ENCODE measurements around the gene IFNA17.
"Not testable (repeated sequence)": the region's sequence is repeated elsewhere in the genome, so short reads cannot be mapped to it uniquely, and the experiment has no call there.

Gene IFNA17

DNA sequence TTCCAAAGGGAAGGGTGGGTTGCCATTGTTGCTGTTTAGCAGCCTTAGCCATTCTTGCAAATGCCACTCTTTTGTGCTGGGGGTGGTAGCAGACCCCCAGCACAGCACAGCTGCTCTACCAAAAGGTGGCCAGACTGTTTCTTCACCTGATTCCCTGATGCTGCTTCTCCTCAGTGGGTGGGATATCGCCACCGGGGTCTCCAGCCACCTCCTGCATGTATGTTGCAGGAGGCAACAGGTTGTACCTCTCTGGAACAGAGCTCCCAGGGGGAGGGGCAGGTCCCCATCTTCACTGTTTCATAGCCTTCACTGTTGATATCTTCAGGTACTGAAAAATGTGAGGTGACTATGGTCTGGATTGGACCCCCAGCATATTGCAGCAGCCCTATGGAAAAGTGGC lies 17.2 kb downstream of the IFNA17 start:
- not testable (repeated sequence) for DNase-seq (ENCODE audit: low read depth in 2 of 2)

- DNase-seq (ENCODE audit: low read depth in 2 of 2) = no peak
Measured at GRCh38 chr9:21210311-21210710, 17.7 kb downstream of the IFNA17 start.

- DNase-seq (ENCODE audit: low read depth in 2 of 2) = not testable (repeated sequence)
Measured at GRCh38 chr9:21207043-21207442, 21.0 kb downstream of the IFNA17 start, which contains the start of gene IFNA10. Gene IFNA10, minus strand, starts transcription at chr9:21207143. Its CDS starts 46 bp downstream, at chr9:21207097.

DNA sequence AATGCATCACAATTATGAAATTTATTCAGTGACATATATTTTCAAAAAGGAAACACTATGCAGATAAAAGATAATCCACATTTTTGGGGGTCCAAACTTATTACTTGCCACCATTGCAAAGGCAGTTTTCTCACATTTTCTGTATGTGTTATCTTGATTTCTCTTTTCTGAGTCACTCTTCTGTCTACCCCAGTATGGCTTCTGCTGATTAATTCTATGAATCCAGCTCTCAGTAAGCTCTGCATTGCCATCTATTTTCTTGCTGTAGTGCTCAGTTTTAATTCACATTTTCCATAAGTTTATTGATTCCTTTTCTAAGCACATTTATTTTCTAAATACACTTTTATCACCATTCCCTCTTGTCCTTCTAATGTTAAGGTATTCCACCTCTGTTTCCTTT lies 22.8 kb downstream of the IFNA17 start:
- no peak for DNase-seq (ENCODE audit: low read depth in 2 of 2)

GRCh38 chr9:21202105-21202504 lies 25.9 kb downstream of the IFNA17 start, which contains the start of gene IFNA7:
Gene IFNA7, minus strand, starts transcription at chr9:21202205. Its CDS starts 40 bp downstream, at chr9:21202165.
- not testable (repeated sequence) for DNase-seq (ENCODE audit: low read depth in 2 of 2)

DNA sequence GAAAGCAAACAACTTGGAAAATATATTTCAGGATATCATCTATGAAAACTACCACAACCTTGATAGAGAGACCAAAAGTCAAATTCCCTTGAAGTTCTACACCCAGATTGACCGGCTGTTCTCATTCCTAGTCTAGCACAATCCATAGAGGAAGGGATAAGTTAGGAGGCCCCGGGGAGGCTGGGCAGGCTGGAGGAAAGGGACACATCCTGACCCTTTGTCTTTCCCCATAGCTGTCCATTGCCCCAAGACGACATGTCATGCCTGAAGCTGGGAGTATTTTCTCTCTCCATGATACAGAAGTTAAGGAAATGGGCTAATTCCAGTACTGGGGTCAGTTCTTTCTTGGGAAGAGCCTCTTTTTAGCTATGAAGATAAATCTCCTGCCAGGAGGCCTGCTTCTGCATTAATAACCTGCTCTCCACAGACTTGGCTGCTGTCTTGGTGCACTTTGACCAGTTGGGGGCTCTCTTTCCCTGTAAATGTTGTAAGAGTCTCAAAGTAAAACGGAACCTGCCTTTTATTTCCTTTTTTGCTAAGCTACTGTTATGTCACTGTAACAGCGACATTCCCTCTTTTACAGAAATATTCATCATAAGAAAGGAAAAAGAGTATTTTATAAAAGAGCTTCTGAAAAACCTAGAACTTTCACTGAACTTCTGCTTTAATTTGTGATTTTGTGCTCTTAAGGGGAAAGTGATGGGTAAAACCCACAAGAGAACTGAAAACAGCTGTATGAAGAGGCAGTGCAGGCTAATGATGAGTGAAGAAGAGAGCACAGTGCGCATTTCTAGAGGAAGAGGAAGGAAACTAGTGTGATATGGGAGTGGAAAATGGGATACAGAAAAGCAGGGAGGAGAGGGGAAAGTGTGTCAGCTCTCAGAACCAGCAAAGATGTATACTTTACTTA lies 32.9 kb downstream of the IFNA17 start:
- DNase-seq (ENCODE audit: low read depth in 2 of 2) = not testable (repeated sequence)

- not testable (repeated sequence) for DNase-seq (ENCODE audit: low read depth in 2 of 2)
Measured at GRCh38 chr9:21187487-21187886, 40.5 kb downstream of the IFNA17 start, which contains the start of gene IFNA4. Gene IFNA4, minus strand, starts transcription at chr9:21187587. Its CDS starts 56 bp downstream, at chr9:21187531.

- not testable (repeated sequence) for DNase-seq (ENCODE audit: low read depth in 2 of 2)
Measured at GRCh38 chr9:21182810-21183736, 44.9 kb downstream of the IFNA17 start.

Measured in stimulated activated CD8-positive, alpha-beta memory T cell treated with anti-CD3 and anti-CD28 coated beads, Interleukin-2, amount 100 ng/mL, for 1 hour (primary cell).